NCI-H1092 treated with DMSO at 0.1 percent for 48 hours (cell line): Measurements from ENCODE around the gene SLC2A2.

Experiments used
- DNase-seq: peaks from one replicate; lab custom pipeline; 2025; lab: John Stamatoyannopoulos, UW

SLC2A2 gene

GRCh38 chr3:171028779-171029232, 2.3 kb upstream of the SLC2A2 start:
- DNase-seq = no peak

DNA sequence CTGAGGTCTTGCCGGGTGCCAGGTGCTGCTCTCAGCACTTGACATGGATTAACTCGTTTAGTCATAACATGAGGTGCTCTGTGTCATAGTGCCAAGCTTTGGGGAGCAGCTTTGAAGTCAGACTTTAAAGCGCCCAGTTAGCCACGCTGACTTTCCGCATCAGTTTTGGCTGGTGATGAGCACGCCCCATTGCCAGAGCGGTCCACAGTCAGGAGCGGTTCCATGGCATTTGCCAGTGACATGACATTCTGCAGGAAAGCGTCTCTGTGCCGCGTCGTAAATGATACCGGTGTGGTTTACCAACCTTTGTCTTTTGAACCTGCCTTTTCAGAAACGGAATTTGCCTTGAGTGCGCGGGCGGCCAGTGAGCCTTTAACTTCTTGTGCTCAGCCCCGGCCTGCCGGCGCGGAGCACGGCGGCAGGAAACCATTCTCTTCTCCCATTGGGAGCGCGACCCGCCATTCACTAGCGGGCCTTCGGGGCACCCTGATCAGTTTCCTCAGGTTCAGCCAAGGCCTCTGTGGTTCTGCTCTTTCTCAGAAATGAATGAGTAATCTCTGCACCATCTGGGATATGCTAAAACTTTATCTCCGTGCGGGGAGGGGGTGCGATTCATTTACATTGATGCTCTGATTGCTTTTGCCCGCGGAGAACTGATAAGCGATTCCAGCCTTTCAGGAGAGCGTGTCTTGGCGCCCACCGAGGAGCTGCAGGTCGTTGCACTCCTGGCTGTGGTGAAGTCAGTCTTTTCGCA, 1.7 kb upstream of the SLC2A2 start:
- peak; percentile 29 for DNase-seq

- DNase-seq = no peak
Observed at GRCh38 chr3:171023566-171023965, 3.0 kb downstream of the SLC2A2 start.

DNA sequence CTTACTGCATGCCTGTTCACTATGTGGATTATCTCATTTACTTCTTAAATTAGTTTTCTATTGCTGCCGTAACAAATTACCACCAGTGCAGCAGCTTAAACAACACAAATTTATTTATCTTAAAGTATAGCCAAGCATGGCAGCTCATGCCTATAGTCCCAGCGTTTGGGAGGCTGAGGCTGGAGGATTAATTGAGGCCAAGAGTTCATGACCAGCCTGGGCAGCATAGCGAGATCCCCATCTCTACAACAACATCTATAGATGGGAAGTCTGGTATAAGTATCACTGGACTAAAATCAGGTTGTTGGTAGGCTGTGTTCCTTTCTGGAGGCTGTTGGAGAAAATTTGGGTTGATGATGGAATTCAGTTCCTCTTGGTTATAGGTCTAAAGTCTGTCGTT, 5.1 kb downstream of the SLC2A2 start:
- no peak for DNase-seq

DNA sequence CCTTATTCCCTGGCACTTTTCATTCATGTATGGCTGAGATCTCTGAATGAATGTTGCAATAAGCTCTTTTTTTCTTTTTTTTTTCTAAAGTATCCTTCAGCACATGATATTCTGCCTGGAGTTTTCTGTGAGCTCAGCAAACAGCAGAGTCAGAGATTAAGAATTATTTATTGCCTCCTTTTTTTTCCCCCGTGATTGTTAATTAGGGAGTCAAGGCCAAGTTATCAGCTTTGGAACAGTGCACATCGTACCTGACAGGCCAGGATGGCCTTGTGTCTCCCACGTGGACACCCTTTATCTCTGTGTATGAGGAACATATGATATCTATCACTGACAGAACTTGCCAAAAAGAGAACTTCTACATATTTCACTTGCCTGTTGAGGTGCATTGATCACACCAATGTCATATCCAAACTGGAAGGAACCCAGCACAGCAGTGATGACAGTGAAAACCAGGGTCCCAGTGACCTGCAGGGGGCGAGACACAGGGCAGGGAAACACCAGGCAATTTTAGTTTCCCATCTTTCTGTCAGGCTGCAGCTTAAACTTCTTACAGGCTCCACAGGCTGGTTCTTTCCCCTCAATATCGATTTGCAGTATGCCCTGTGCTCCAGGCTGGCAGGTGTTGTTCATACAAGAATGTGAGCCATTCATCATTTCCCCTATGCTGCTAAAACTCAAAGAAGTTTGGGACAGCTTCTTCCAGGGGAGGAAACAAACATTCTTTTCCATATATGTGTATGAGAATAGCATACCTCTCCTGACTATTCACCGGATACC, 8.2 kb downstream of the SLC2A2 start:
- no peak for DNase-seq

GRCh38 chr3:171013822-171014748, 12.4 kb downstream of the SLC2A2 start:
- no peak for DNase-seq

DNA sequence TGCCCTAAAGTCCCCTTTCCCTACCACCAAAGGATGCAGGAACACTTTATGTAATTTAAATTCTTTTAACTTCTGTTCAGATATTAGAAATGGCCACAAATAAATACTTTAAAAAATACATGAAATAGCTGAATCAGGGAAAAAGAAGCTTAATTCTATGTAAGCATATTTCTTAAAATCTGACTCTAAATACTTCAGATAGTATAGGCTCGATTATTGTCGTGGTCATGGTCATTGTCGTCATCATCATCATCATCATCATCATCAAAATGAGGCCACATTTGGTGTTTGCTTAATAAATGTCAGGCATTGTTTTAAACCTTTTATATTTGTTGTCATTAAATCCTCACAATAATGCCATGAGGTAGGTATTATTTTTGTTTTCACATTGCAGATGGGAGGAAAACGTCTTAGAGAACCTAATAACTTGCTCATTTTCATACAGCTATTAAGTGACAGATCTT, 14.6 kb downstream of the SLC2A2 start:
- DNase-seq = no peak

DNA sequence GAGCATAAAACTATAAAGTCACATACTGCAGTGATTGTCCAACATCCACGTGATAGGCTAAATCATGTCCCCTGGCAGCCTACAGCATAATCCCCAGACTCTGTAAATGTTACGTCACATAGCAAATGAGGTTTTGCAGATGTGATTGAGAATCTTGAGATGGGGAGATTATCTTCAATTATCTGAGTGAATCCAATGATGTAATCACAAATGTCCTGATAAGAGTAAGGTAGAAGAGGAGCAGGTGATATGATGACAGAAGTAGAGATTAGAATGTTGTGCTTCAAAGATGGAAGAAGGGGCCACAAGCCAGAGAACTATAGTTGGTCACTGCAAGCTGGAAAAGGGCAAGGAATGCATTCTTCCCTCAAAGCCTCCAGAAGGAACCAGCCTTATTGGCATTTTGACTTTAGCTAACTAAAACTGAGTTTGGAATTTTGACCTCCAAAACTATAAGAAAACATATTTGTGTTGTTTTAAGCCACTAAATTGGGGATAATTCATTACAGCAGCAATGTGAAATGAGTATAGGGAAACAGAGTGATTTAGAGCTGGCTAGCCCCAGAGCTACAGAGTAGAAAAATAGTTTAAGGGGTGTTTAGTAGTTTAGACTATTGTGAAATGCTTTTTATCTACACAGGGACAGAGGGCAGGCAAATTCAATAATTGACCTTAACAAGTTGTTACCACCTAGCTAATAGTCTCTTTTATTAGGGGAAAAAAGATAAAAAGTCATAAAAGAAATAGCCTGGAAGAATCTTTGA, 15.2 kb downstream of the SLC2A2 start:
- no peak for DNase-seq

DNA sequence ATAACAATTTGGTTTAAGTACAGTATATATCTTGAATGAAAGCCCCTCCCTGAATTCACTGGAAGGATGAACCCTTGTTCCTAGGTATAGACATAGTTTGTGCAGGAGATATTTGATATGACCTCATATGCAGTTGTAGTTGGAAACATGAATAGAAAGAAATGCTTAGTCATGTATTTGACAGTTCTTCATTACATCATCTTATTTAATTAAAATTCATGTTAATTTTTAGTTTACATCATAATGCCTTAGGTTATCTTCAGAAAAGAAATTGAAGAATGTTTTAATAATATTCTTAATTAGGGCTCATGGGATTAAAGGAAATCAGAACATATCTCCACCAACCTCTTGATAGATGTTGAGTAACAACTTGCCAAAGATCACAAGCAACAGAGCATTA, 19.2 kb downstream of the SLC2A2 start:
- DNase-seq = no peak

DNA sequence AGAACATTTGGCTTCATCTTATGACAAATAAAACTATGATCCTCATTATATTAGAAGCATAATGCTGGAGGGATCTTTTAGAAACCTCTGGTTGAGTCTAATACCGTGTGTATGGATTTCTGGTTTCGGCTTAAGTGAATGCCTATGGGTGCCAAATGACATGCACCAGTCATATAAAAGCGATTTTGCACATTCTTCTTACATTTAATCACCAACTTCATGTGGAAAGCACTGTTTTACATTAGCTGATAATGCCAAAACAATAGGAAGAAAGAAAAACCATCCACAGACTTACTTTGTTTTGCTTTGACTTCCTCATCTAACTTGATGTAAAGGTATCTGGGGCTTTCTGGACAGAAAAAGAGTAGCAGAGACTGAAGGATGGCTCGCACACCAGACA, 20.9 kb downstream of the SLC2A2 start:
- DNase-seq = no peak

DNA sequence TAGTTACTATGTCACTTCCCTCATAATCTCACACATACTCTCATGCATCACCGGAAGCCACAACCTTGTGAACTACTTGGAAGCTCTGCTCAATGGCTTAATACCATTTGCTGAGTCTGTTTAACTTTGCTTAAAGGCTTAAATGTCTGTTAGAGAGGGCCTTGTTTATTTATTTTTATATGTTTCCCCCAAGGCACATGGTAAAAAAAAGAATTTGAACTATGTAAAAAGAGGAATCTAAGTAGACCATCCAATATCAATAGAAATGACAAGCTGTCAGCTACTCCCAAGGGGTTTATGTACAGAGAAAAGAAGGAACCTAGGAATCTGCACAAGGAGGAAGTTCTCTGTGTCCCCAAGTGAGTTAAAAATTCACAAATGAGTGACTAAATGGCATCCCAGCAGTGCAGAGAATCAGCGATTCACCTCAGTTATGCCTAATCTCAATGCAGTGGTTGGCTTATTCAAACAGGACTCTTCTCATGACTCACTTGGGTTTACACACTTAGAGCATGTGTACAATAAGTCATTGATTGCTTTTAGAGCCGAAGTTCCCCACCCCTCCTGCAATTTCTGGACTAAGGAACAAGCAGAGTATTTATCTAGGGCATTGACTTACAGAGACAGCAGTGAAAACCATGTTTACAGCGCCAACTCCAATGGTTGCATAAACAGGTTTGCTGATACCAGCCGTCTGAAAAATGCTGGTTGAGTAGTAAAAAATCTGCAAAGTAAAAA, 24.4 kb downstream of the SLC2A2 start:
- no peak for DNase-seq

GRCh38 chr3:171001250-171001893, 25.1 kb downstream of the SLC2A2 start:
- no peak for DNase-seq

DNA sequence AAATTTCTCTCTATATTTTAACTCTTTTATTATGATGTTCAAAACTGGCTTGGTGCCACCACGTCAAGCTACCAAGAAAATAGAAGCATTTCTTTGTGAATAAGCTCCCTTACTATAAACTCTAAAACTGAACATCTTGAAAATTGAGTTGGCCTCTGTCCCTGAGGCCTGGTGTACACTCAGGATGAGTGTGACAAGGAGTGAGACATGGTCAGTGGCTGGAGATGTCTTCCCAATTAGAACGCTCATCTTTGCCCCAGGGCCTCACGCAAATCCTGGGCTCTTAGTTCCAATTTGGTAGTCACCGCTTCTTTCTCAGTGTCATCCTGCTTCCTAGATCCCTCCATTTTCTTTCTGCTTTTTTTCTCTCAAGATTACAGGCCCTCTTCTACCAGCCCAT, 26.2 kb downstream of the SLC2A2 start:
- DNase-seq = no peak

DNA sequence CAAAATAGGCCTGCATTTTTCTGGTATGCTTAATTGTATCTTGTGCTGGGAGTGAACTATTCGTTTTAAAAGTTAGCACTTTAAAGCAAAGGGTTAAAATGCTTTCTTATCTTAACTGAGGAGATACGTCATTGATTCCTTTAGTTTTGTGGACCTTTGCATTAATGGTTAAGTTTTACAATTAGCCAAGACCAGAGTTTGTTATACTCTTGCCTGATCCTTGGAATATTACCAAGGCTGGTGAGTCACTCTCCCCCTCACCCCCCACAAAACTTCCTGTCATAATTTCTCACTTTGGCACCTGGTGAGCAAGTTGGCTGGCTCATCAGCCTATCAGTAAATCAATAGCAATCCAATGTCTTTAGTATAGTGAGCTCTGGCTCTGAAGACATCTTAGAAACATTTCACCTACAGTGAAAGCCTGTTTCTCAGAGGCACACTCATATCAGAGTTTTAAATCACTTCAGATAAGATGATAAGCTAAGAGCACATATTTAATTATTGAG, 26.7 kb downstream of the SLC2A2 start:
- no peak for DNase-seq

- no peak for DNase-seq
Observed at GRCh38 chr3:170997961-170998913, 28.3 kb downstream of the SLC2A2 start.

DNA sequence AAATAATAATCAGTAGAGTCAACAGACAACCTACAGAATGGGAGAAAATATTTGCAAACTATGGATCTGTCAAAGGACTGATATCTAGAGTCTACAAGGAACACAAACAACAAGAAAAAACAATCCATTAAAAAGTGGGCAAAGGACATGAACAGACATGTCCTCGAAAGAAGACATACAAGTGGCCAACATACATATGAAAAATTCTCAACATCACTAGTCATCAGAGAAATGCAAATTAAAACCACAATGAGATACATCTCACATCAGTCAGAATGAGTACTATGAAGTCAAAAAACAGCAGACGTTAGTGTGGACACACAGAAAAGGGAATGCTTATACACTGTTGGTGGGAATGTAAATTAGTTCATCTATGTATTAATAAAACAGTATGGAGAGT, 33.7 kb downstream of the SLC2A2 start:
- no peak for DNase-seq

GRCh38 chr3:170991664-170992063, 34.9 kb downstream of the SLC2A2 start:
- no peak for DNase-seq

DNA sequence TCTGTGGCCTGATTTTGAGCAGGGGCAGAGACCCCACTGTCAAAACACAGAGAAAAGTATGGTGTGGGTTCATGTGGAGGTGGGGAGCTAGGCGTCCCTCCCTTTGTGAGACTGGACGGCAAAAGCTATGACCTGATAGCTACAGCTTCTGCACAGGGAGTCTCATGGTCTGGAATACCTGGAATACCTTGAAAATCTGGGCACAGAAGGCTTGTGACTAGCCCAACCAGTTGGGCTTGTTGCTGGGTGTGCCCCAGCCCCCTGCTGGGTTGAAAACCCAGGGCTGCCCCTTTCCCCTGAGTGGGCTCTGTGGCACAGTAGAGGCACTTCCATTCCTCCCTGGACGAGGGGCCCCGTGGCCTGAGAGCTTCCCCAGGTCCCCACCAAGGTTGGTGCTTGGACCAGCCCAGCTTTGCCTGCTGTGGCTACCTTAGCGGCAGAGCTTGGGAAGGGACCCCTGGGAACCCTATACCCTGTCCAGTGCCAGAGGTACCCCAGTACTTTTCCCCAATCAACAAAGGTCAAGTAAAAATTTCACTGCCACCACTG, 37.3 kb downstream of the SLC2A2 start:
- no peak for DNase-seq

DNA sequence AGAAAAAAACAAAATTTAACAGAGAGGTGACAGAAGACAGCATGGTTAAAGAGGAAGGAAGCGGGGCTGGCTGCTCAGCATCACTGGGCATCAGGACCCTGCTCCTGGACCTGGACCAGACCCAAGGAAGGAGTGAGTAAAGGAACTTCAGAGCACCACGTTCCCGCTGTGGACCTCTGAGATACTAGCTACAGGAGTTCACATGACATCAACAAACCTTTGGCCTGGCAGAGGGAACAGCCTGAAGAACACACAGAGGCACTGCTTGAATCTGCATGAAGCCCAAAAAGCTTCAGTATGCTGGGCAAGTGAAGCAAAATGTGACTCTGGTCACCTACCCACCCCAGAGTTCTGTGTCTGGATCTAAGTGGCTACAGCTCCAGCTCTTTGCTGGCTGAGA, 38.1 kb downstream of the SLC2A2 start:
- DNase-seq = no peak
